Fibroblast of skin of left quadriceps (primary cell): ENCODE results near the gene ZNF516.
"Not testable (repeated sequence)": the region's sequence is repeated elsewhere in the genome, so short reads cannot be mapped to it uniquely, and the experiment has no call there.

Experiments used
- DNase-seq, 2 experiments: peaks; one replicate each; pipeline ENCODE4 v3.0.0-alpha.2; 2013; ENCODE audit warnings: low read depth in 2 of 2

ZNF516 gene

DNA sequence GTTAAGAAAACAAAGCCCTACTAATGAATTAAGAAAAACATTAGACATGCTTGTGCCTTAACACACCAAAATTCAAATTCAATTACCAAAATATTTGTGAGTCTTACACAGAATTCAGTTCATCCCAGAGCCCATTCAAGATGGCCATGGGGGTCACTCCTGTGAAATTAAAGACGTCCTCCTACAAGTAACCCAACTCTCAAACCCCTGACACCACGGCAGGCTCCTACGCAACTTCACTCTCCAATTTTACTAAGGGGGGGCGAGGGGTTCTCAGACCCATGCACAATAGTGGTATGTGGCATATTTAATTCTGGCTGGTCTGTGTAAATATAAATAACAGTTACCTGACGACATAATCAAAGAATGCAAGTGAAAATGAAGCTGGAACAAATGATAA is 5.0 kb downstream of the ZNF516 start:
- DNase-seq = no peak

DNA sequence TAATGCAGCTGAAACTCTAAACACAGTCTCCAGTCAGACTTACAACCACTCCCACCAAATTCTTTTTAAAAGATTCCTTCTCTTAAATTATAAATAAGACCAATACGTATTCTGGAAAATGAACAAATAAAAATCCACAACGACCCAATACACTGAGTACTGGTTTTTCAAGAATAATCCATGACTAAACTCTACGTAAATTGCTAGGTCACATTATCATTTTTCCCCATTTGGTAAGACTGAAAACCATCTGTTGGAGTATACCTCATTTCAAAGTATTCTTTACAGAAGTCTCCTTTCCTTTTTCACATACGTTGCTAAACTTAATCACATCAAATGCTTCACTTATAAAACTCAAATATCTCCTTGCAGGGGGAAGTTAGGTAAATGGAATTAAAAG is 6.0 kb downstream of the ZNF516 start:
- no peak for DNase-seq

DNA sequence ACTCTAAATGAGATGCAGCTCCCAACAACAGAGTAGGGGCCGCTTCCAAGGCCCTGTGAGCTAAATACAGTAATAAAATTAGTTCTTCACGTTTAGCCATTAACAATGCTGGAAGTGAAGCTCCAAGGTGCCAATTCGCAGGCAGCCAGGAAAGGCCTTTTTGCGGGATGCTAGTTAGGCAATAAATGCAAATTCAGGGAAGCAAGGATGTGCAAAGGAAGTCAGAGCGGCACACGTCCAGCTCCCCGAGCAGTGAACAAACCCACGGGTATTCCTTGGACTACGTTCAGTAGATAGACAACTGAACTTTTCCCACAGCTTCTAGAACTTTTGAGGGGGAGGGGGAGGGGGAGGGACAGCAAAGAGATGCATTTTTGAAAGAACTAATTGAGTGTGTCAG is 6.9 kb downstream of the ZNF516 start:
- no peak for DNase-seq

DNA sequence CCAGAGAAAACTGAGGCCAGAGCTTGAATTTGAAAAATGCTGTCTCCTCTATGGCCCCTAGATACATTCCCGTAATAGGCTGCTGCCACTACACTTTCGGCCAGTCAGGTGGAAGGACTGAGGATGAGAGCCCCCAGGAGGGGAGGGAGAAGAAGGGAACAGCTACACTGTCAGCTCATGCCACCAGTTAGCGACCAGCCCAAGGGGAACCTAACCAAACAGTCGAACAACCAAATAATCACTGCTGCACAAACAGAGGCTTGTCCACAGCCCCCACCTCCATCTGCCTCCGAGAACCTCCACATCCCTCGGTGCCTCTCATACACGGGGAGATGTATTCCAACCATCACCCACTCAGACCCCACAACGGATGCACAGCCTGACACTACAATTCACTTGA is 7.3 kb downstream of the ZNF516 start:
- DNase-seq = no peak

DNA sequence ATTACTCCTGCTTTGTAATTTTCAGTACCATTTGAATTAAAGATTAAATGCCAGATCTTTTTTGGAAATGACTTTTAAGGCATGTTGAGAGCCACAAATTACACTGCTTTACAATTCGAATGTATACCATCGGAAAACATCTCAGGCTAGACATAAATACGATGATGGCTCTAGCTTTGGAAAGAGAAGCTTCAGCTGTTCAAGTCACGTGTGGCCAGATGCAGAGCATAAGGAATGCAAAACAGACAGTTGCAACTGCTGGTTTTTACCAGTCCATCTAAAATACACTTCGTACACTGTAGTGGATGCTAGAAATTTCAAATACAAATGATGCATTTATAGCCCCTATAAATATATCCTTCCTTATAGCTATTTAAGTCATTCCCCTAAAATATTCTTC is 8.0 kb downstream of the ZNF516 start:
- DNase-seq = no peak

DNA sequence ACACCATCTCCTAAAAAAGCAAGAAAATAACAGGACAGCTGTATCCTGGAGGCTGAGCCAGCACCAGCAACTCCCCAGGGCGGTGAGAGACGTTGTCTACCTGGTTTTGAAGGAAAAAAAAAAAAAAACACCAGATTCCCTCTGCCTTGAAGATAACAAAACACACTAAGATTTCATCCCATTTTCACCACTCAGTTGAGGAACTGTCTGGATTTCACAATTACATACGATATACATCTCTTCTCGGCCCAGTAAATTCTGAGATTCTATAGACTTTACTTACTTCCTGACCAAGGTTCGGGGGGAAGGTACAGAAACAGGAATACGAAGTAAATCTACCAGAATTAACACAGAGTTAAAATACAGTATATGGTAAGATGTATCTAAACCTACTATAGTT is 8.5 kb downstream of the ZNF516 start:
- DNase-seq = no peak

DNA sequence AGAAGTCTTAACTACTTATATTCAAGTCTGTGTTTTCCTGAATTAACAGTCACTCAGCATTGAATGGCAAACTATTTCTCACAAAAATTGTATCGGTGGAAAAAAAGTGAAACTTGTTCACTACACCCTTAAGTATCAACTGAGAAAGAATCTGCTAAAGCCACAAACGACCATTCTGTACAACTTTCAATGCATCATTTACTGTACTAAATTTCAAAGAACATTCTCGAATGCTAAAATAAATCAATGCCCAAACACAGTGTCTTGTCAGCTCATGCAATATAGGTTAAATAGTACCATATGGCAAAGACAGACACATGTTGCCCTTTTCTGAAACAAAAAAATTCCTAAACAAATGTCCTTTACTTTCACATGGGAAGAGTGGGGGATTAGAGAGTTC is 9.0 kb downstream of the ZNF516 start:
- peak in 1 of 2 experiments; percentile 58 for DNase-seq

DNA sequence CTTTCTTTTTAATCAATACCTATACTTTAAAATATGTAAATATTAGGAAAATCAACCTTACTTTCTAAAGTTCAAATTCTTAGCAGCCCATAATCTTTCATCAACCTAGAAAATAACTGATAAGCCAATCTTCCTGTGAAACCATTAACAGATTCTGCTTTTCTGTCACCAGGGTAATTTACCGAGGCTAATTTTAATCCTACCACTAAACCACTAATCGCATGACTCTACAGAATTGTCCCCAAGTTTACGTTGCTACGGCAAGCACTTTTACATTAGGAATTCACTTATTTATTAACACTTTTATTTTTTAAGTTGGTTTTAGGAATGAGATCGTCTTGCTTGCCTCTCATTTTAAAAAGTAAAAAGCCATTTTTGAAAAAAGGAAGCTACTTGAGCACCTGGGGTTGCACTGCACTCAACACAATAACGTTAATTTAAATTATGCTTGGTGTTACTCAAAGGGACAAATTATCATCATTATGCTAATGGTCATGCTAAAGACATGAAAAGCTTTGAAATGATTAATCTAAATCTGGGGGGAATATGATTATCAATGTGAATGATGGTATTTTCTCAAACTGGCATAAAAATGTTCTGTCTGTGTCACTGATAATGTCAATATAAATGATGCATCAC is 10.2 kb downstream of the ZNF516 start:
- DNase-seq = no peak

DNA sequence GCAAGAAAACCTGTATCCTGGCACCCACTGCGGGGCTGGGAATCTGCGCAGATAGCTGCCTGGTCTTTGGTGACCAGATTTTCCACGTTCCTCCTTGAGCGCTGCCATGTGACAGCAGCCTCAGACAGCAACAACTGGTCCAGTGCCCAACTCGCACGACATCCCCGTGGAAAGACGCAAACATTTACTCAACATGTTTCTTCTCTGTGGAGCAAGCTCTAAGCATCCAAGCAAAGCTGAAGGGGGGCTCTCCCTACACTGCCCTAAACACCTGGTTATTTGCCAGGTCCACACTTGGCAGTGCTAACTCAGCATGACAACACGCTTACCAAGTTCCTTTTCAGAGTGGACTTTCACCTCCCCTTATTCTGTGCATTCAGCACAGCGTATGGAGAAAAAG is 11.3 kb downstream of the ZNF516 start:
- no peak for DNase-seq

DNA sequence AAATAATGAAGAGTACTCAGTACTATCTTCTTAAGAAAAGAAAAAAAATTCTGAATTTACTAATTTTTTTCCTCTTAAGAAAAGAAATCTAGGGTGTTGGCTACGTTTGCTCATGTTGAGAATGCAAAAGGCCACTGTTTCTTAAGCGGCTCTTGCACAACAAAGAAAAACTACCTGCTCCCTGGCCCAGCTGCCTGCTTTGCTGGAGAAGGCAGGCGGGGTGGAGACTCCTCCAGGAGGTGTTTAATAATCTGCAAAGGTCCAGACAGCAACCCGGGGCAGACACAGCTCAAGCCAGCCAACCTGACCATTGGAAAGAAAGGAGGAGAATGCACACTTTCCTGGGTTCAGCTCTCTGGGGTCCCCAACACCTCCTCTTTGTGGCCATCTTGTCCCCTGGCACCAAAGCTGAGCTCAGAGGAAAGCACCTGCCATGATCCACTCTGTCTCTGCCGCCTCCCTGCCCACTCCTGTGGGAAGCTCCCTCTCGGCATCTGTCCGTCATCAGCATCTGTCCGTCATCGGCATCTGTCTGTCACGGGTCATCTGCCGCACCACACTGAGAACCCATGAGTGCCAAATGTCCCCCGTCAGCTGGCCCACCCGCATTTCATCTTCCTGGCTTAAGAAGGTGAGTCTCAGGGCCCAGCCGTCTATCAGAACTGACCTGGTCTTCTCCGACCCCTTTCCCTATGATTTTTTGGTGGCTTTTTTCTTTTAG is 11.9 kb downstream of the ZNF516 start:
- no peak for DNase-seq

DNA sequence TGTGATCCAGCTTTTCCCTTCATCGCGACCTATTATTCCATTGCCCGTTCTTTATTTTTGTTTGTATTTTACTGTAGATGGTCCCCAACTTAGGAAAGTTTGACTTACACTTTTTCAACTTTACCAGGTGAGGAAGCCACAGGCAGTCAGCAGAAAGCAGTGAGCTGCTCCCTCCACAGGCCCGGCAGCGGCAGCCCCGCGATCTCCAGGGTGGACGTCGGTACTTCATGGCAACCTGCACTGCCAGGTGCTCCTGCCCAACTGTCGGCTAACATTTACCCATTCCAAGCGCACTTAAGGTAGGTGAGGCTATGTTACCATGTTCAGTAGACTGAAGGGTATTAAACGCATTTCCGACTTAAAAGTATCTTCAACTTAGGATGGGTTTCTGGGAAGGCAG is 12.8 kb downstream of the ZNF516 start:
- DNase-seq = no peak

DNA sequence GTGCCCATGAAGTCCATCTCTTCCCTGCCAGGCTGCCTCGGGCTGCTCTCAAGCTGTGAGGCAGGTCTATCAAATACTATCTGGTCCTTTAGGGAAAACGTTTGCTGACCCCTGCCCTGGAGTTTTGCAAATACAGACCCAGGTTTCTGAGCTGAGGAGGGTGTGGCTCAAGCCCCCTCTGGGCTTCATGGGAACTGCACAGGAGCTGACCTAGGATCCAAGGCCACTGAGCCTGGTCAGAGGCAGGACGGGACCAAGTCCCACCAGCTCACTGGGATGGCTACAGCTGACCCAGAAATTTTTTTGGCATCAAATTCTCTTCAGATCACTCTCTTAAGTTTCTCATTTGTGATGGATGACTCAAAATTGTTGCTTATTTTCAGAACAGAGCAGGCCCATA is 14.1 kb downstream of the ZNF516 start:
- no peak for DNase-seq

DNA sequence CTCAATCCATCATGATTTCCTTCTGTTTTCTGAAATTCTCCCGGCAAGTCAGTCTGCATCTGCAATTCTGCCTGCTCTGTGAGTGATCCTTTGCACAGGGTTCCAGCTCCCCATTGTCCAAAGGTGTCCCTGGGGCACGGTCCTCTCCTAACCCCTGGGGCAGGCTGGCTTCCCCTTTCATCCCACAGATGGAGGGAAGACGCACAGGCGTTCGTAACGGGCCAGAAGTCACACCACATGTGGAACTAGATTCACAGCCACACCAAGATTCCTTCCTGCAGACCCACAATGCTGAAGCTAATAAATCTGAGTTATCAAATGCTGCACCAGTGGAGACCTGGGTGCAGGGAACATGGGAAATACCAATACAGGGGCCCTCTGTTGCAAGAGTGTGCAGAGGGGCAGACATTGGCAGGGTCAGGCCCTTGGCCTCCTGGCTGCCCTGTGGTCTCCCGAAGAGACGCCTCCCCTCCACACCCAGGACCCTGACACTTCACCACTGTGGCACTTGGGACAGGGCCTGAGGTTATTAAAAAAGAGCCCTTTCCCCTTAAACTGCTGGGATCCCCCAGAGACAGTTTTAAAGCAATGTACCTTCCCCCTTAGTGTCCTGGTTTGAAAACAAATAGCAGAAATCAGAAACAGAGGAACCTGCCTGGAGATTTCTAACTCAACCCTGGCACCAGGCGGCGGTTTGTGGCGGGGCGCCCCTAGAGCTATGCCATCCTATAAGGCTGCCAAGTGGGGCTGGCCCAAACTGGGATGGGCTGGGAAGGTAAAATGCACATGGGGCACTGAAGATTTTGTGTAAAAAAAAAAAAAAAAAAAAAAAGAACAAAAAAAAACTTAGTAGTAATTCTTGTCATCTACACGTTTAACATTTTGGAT is 15.4 kb downstream of the ZNF516 start:
- no peak for DNase-seq

DNA sequence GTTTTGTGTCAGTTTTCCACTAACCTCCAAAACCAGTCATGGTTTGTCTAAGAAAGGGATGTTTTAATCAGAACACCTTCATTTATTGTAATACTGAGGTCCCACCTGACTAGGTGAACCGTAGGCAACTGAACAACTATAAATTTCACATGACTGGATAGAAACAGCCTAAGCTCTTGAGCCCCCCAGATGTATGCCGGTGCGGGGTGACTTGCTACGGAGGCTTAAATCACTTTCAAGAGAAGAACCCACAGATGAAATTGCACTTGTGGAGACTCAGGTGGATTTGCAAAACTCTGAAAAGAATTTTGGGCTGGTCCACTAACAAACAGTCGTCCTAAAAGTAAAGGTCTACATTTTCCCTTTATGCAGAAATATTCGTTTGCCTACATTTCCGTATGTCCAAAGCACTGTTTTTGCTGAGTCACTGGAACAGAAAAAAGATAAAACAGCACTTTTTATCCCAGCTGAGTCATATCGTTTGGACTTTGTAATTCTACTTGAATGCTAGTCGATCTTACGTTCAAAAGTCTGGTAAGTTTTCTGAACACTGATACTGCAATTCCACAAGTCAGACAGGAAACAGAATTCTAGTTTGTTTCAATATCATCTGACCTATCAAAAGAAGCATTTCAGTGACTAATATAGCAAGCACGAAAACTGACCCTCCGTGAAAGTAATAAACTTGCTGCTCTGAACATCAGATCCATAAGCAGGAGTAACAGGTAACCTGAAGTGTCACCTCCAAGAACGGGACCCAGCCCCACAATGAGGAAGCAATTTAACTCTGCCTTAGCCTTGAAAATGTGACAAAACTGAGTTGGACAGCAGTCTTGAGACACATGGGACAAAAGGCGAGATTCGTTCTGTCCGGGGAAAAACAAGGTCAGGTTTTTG is 18.1 kb downstream of the ZNF516 start:
- peak; percentile 80 to 81 for DNase-seq

DNA sequence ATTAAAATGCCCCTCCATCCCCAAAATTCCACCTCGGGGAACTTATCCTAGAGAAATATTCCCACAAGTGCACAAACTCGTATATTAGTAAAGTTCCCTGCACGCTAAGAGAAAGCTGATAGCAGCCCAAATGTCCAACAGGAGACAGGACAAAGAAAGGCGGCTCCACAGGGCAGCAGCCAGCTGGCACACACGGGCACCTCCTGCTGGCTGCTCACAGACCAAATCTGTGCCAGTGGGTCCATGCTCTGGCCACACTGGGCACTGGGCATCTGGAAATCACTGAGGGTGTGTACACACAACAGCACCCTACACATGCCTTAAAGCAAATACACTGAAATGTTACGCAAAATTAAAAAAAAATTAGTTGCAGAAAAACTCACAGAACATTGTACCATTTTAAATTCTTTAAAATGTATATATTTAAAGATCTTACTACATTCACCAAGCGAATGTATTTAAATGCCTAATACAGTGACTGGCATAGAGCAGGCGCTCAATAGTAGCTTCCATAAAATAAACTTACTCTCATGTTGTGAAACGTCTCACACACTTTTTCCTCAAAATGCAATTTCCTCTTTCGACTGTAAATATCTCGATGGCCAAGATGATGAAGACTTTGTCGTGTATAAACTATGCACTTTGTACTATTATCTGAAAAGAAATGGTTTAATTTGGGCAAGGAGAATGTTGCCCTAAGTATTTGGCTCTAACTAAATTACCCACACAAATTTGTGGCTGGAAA is 19.4 kb downstream of the ZNF516 start:
- DNase-seq = no peak

DNA sequence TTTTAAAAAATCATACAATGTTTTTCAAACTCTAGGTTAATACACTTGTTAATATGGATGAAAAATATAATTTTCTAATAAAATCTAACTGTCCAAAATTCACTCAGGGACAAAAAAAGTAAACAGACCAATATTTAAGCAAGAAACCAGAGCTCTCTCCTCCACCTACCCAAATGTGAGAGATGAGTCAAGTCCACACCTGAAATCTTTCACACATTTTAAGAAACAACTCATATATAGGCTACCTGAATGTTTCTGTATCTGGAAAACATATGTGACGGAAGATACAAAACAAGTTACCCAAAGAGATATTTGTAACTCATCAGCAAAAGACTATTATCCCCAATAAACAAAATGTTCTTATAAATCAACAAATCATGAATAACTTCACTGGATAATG is 20.2 kb downstream of the ZNF516 start:
- no peak for DNase-seq

DNA sequence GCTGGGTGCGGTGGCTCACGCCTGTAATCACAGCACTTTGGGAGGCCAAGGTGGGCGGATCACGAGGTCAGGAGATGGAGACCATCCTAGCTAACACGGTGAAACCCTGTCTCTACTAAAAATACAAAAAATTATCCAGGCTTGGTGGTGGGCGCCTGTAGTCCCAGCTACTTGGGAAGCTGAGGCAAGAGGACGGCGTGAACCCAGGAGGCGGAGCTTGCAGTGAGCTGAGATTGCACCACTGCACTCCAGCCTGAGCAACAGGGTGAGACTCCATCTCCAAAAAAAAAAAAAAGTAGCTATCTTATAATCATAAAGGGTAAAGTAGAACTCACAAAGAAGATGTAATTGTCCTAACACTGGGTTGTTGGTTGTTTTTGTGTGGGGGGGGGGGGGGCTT is 21.5 kb downstream of the ZNF516 start:
- DNase-seq = not testable (repeated sequence)

DNA sequence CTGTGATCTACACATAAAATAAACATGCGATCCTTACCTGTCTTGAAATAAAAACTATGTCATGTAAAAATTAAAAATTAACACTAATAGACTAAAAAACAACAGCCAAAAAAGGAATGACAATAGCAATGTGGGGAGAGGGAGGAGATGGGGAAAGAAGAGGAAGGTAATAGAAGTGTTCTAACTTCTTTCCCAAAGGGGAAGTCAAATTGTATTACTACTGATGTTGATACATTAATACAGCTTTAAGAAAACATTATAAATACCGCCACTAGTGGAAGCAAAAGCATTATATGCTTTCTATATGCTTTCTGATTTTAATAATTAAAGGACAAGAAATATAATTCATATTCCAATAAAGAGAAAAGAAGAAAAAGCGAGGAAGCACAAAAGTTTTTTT is 22.2 kb downstream of the ZNF516 start:
- no peak for DNase-seq

DNA sequence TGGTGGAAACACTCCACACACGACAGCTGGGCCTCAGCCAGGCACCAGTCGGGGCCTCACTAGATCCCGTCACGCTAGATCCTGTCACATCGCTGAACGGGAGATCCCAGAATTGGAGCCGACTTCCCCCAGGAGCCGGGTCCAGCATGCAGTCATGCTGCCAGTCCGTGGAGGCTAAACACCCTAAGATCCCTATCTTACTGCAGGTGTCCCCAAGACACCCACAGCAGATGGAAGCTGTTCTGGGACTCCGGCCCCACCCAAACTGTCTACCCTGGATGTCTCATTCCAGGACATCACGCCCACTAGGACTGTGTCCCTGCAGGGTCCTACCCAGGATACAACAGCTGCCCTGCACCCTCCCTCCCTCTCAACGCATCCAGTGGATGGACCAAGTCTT is 23.4 kb downstream of the ZNF516 start:
- no peak for DNase-seq

DNA sequence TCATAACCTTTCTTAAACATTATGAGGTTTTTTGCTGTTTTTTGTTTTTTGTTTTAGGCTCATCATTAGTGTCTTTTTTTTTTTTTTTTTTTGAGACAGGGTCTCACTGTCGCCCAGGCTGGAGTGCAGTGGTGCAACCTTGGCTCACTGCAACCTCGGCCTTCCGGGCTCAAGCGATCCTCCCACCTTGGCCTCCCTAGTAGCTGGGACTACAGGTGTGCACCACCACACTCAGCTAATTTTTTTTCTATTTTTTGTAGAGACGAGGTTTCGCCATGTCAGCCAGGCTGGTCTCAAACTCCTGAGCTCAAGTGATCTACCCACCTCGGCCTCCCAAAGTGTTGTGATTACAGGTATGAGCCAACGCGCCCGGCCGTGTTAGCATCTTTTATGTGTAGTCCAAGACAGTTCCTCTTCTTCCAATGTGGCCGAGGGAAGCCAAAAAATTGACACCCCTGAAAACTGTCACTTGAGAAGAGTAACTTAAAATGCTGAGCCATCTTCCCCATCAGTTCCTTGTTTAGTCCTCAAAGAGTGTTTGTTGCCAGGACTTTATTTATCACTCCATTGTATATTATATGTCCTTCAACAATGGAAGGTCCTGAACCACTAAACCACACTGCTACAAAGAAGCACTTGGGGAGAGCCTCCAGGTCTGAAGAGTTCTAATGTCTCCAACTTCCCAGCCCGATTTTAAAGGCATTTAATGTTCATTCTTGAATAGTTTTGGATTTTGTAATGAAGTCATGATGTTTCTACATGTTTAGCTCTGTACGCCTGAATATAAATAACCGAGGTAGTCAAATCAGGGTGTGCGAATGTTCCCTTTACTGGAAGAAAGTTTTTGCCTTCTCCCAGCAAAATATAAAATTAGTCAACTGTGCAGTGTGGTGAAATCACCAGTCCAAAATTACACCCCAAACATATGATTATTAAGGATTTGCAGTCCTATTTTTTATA is 26.4 kb downstream of the ZNF516 start:
- DNase-seq = peak; percentile 65 to 69
